Measurements from ENCODE around the gene BRPF1. TPM values are rescaled to one million over a fixed set of nuclear protein-coding genes. Genes with fewer than 3 reads are reported as not detected.

Gene BRPF1
- total and polyA plus RNA-seq, 4 donors: 8.3 to 26.4 (median 16.0) TPM

DNA sequence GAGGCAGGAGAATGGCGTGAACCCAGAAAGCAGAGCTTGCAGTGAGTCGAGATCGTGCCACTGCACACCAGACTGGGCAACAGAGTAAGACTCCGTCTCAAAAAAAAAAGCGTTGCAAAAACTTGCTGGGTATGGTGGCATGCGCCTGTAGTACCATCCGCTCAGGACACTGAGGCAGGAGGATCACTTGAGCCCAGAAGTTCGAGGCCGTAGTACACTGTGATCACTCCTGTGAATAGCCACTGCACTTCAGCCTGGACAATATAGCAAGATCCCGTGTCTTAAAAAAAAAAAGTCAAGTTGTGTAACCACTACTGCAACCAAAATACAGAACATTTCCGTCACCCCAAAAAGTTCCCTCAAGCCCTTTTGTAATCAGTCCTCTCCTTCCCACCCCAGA lies 62.9 kb downstream of the BRPF1 start:
- ATAC-seq (ENCODE audit: insufficient read depth, low FRiP score) (no peak), DNase-seq (no peak)
- Histone ChIP-seq H3K36me3 (ENCODE audit: control insufficient read depth in 4 of 4, insufficient read depth in 4 of 4, low read length in 4 of 4) (peaks cover 19 to 25% (median 22%) of the 10 kb centered on the region in 4 donors), H3K4me3 (no peak overlapping the region), H3K9me3 (ENCODE audit: control insufficient read depth in 4 of 4, insufficient read depth in 3 of 4, low read length in 3 of 4) (no peaks in the 10 kb centered on the region), H3K4me1 (ENCODE audit: control insufficient read depth in 5 of 5, insufficient read depth in 5 of 5, low read length in 5 of 5) (peaks cover 0 to 21% (median 4%) of the 10 kb centered on the region in 5 donors), H3K9ac (ENCODE audit: insufficient read depth in 1 of 2, low read length in 2 of 2) (no peak overlapping the region), H3K27ac (ENCODE audit: low read depth in 1 of 2, low read length in 1 of 2) (no peak overlapping the region), H3K27me3 (ENCODE audit: control insufficient read depth in 3 of 3, insufficient read depth in 3 of 3, low read length in 2 of 3) (no peaks in the 10 kb centered on the region)
- 87 to 93% methylated on average over 11 of the region's 11 CpGs for WGBS, 2 donors
- no peak for TF ChIP-seq CTCF (IDR thresholded peaks at IDR 0.05; ENCODE audit: control extremely low read depth, extremely low read depth)

DNA sequence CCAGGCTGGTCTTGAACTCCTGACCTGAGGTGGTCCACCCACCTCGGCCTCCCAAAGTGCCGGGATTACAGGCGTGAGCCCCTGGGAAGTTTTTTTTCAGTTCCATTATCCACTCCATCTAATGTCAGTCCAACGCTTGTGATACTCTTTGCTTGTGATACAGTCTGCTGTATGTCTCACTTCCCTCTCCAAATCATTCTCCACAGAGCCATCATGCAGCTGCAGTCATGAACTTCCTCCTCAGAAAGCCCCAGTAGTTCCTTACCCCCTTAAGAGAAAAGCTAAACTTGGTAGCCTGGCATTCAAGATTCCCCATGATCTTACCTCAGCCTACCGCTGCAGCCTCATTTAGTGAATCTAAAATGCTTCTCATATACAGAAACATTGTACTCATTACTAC lies 63.7 kb downstream of the BRPF1 start:
- no peak overlapping the region for H3K9ac ChIP-seq (ENCODE audit: insufficient read depth in 1 of 2, low read length in 2 of 2)
- H3K4me1 ChIP-seq (ENCODE audit: control insufficient read depth in 5 of 5, insufficient read depth in 5 of 5, low read length in 5 of 5): peaks cover 0 to 21% (median 4%) of the 10 kb centered on the region in 5 donors
- H3K27me3 ChIP-seq (ENCODE audit: control insufficient read depth in 3 of 3, insufficient read depth in 3 of 3, low read length in 2 of 3): no peaks in the 10 kb centered on the region
- no peak overlapping the region for H3K27ac ChIP-seq (ENCODE audit: low read depth in 1 of 2, low read length in 1 of 2)
- ATAC-seq (ENCODE audit: insufficient read depth, low FRiP score) (no peak), DNase-seq (no peak)
- H3K36me3 ChIP-seq (ENCODE audit: control insufficient read depth in 4 of 4, insufficient read depth in 4 of 4, low read length in 4 of 4): peaks cover 24 to 32% (median 28%) of the 10 kb centered on the region in 4 donors
- no peak overlapping the region for H3K4me3 ChIP-seq
- no peak for TF ChIP-seq CTCF (IDR thresholded peaks at IDR 0.05; ENCODE audit: control extremely low read depth, extremely low read depth)
- no peaks in the 10 kb centered on the region for H3K9me3 ChIP-seq (ENCODE audit: control insufficient read depth in 4 of 4, insufficient read depth in 3 of 4, low read length in 3 of 4)
- 79 to 82% methylated on average over 5 of the region's 5 CpGs for WGBS, 2 donors

GRCh38 chr3:9797196-9797945 lies 65.8 kb downstream of the BRPF1 start:
- H3K4me1 ChIP-seq (ENCODE audit: control insufficient read depth in 5 of 5, insufficient read depth in 5 of 5, low read length in 5 of 5): peaks cover 0 to 9% (median 4%) of the 10 kb centered on the region in 5 donors
- H3K4me3 ChIP-seq: no peak overlapping the region
- TF ChIP-seq CTCF (IDR thresholded peaks at IDR 0.05; ENCODE audit: control extremely low read depth, extremely low read depth): no peak
- H3K9me3 ChIP-seq (ENCODE audit: control insufficient read depth in 4 of 4, insufficient read depth in 3 of 4, low read length in 3 of 4): no peaks in the 10 kb centered on the region
- H3K36me3 ChIP-seq (ENCODE audit: control insufficient read depth in 4 of 4, insufficient read depth in 4 of 4, low read length in 4 of 4): peaks cover 33 to 41% (median 39%) of the 10 kb centered on the region in 4 donors
- H3K27ac ChIP-seq (ENCODE audit: low read depth in 1 of 2, low read length in 1 of 2): no peak overlapping the region
- H3K9ac ChIP-seq (ENCODE audit: insufficient read depth in 1 of 2, low read length in 2 of 2): no peak overlapping the region
- no peaks in the 10 kb centered on the region for H3K27me3 ChIP-seq (ENCODE audit: control insufficient read depth in 3 of 3, insufficient read depth in 3 of 3, low read length in 2 of 3)
- ATAC-seq (ENCODE audit: insufficient read depth, low FRiP score) (no peak), DNase-seq (no peak)
- 92 to 93% methylated on average over 12 of the region's 12 CpGs for WGBS, 2 donors

Other genes starting within 250 kb of the BRPF1 start
- gene LHFPL4, start 177.9 kb upstream of the BRPF1 start, total RNA-seq: under 1 TPM in 1 of 2 donors, not detected in 1; 0.14 TPM
- gene LHFPL4, start 177.9 kb upstream of the BRPF1 start, polyA plus RNA-seq: under 1 TPM; 0.01 to 0.02 TPM
- 10 to 100 TPM; 27.7 to 58.4 TPM for gene MTMR14, start 82.2 kb upstream of the BRPF1 start, total RNA-seq
- 10 to 100 TPM; 34.3 to 51.1 TPM for gene MTMR14, start 82.2 kb upstream of the BRPF1 start, polyA plus RNA-seq
- gene CPNE9, start 27.9 kb upstream of the BRPF1 start, total RNA-seq: under 1 TPM in 1 of 2 donors, not detected in 1; 0.34 TPM
- gene CPNE9, start 27.9 kb upstream of the BRPF1 start, polyA plus RNA-seq: under 1 TPM; 0.11 to 0.16 TPM
- gene OGG1, start 18.2 kb downstream of the BRPF1 start, total RNA-seq: 10 to 100 TPM; 29.3 to 31.2 TPM
- 10 to 100 TPM; 13.2 to 17.3 TPM for gene OGG1, start 18.2 kb downstream of the BRPF1 start, polyA plus RNA-seq
- 10 to 100 TPM; 21.7 to 35.0 TPM for gene CAMK1, start 38.2 kb downstream of the BRPF1 start, total RNA-seq
- 10 to 100 TPM; 30.5 to 43.9 TPM for gene CAMK1, start 38.2 kb downstream of the BRPF1 start, polyA plus RNA-seq
- 10 to 100 TPM; 48.7 to 62.3 TPM for gene TADA3, start 60.7 kb downstream of the BRPF1 start, total RNA-seq
- 10 to 100 TPM; 41.6 to 57.8 TPM for gene TADA3, start 60.7 kb downstream of the BRPF1 start, polyA plus RNA-seq
- 100 to 1,000 TPM in 1 of 2 donors, 10 to 100 TPM in 1; 74.9 to 174 TPM for gene ARPC4, start 61.3 kb downstream of the BRPF1 start, total RNA-seq
- gene ARPC4, start 61.3 kb downstream of the BRPF1 start, polyA plus RNA-seq: 100 to 1,000 TPM in 1 of 2 donors, 10 to 100 TPM in 1; 85.3 to 239 TPM
- gene TTLL3, start 78.5 kb downstream of the BRPF1 start, total RNA-seq: 10 to 100 TPM; 40.7 to 82.3 TPM
- gene TTLL3, start 78.5 kb downstream of the BRPF1 start, polyA plus RNA-seq: 10 to 100 TPM; 28.4 to 34.2 TPM
- gene RPUSD3, start 112.3 kb downstream of the BRPF1 start, total RNA-seq: 10 to 100 TPM; 16.3 to 34.9 TPM
- 10 to 100 TPM; 25.7 to 26.8 TPM for gene RPUSD3, start 112.3 kb downstream of the BRPF1 start, polyA plus RNA-seq
- gene CIDEC, start 148.5 kb downstream of the BRPF1 start, total RNA-seq: not detected
- gene CIDEC, start 148.5 kb downstream of the BRPF1 start, polyA plus RNA-seq: under 1 TPM in 1 of 2 donors, not detected in 1; 0.08 TPM
- 10 to 100 TPM; 20.7 to 28.7 TPM for gene JAGN1, start 158.9 kb downstream of the BRPF1 start, total RNA-seq
- 10 to 100 TPM; 41.0 to 43.7 TPM for gene JAGN1, start 158.9 kb downstream of the BRPF1 start, polyA plus RNA-seq
- gene IL17RE, start 171.1 kb downstream of the BRPF1 start, total RNA-seq: 10 to 100 TPM; 11.3 to 22.9 TPM
- 10 to 100 TPM in 1 of 2 donors, 1 to 10 TPM in 1; 7.0 to 26.1 TPM for gene IL17RE, start 171.1 kb downstream of the BRPF1 start, polyA plus RNA-seq
- 10 to 100 TPM; 31.7 to 35.4 TPM for gene IL17RC, start 185.4 kb downstream of the BRPF1 start, total RNA-seq
- gene IL17RC, start 185.4 kb downstream of the BRPF1 start, polyA plus RNA-seq: 10 to 100 TPM; 20.5 to 39.8 TPM
- gene CRELD1, start 202.1 kb downstream of the BRPF1 start, total RNA-seq: 10 to 100 TPM; 37.7 to 60.1 TPM
- gene CRELD1, start 202.1 kb downstream of the BRPF1 start, polyA plus RNA-seq: 10 to 100 TPM; 28.0 to 45.7 TPM
- gene PRRT3, start 220.7 kb downstream of the BRPF1 start, total RNA-seq: 1 to 10 TPM; 2.1 to 5.2 TPM
- gene PRRT3, start 220.7 kb downstream of the BRPF1 start, polyA plus RNA-seq: 1 to 10 TPM; 1.1 to 1.5 TPM